GM12892 (cell line): ENCODE data around the gene GPC4.

ENCODE experiments used
- POLR2A ChIP-seq: IDR thresholded peaks from 2 replicates; pipeline ENCODE4 v1.6.1; 2011; ENCODE audit warnings: low read depth, low read length, control low read depth
- POLR2AphosphoS5 ChIP-seq: IDR thresholded peaks from 2 replicates; pipeline ENCODE4 v1.6.1; 2011; ENCODE audit warnings: low read depth, low read length, control low read depth
- TAF1 ChIP-seq: IDR thresholded peaks from 2 replicates; pipeline ENCODE4 v1.6.1; 2011; ENCODE audit warnings: low read depth, mild to moderate bottlenecking, control low read depth, low read length, borderline replicate concordance

- TF ChIP-seq TAF1: no peak
- no peak for TF ChIP-seq POLR2A
- no peak for TF ChIP-seq POLR2AphosphoS5
These were observed 82.6 kb downstream of the GPC4 start for GRCh38 chrX:133332737-133333136.
